Measurements from ENCODE around the gene PGA3.
"Not testable (repeated sequence)": the region's sequence is repeated elsewhere in the genome, so short reads cannot be mapped to it uniquely, and the experiment has no call there.

Gene PGA3

GRCh38 chr11:61202950-61203746, at the start of gene PGA3:
Gene PGA3, plus strand, starts transcription at chr11:61203515. Its CDS starts 50 bp downstream, at chr11:61203565.
- not testable (repeated sequence) for DNase-seq

- DNase-seq, result no peak
Measured at GRCh38 chr11:61153593-61154095, 49.7 kb upstream of the PGA3 start.

GRCh38 chr11:61154528-61154927, 48.8 kb upstream of the PGA3 start:
- DNase-seq, result no peak

GRCh38 chr11:61155312-61155711, 48.0 kb upstream of the PGA3 start:
- DNase-seq, result no peak

GRCh38 chr11:61155741-61156140, 47.6 kb upstream of the PGA3 start:
- DNase-seq, result no peak

- DNase-seq, result no peak
Measured at GRCh38 chr11:61157743-61158142, 45.6 kb upstream of the PGA3 start.

GRCh38 chr11:61158691-61159381, 44.5 kb upstream of the PGA3 start:
- no peak for DNase-seq

- no peak for DNase-seq
Measured at GRCh38 chr11:61160487-61161189, 42.7 kb upstream of the PGA3 start.

- DNase-seq, result peak; percentile 94 to 95
Measured at GRCh38 chr11:61161190-61162091, 41.9 kb upstream of the PGA3 start, which contains the start of gene VPS37C. Gene VPS37C, minus strand, starts transcription at chr11:61161426. Its CDS starts 22,597 bp downstream, at chr11:61138829.

- peak; percentile 30 to 75 for DNase-seq
Measured at GRCh38 chr11:61162092-61162941, 41.0 kb upstream of the PGA3 start.

GRCh38 chr11:61163021-61163420, 40.3 kb upstream of the PGA3 start:
- no peak for DNase-seq

- peak in 1 of 2 donors; percentile 69 for DNase-seq
Measured at GRCh38 chr11:61163714-61164605, 39.4 kb upstream of the PGA3 start.

- no peak for DNase-seq
Measured at GRCh38 chr11:61164606-61165424, 38.5 kb upstream of the PGA3 start.

GRCh38 chr11:61165785-61166184, 37.5 kb upstream of the PGA3 start:
- DNase-seq, result not testable (repeated sequence)

- DNase-seq, result not testable (repeated sequence)
Measured at GRCh38 chr11:61166331-61166730, 37.0 kb upstream of the PGA3 start.

- DNase-seq, result no peak
Measured at GRCh38 chr11:61168042-61168688, 35.1 kb upstream of the PGA3 start.

GRCh38 chr11:61168800-61169199, 34.5 kb upstream of the PGA3 start:
- DNase-seq, result no peak

- DNase-seq, result no peak
Measured at GRCh38 chr11:61170566-61170965, 32.7 kb upstream of the PGA3 start.

- DNase-seq, result no peak
Measured at GRCh38 chr11:61171907-61172306, 31.4 kb upstream of the PGA3 start.
